Subcutaneous adipose tissue (tissue), 4 donors: ENCODE results near the gene ATF5. TPM values are rescaled to one million over a fixed set of nuclear protein-coding genes. Genes with fewer than 3 reads are reported as not detected.

Source experiments
- total RNA-seq, 4 donors: library from RNA; depleted of rRNA; stranded (reverse); fragments of >200 nt; gene quantifications; one replicate each; pipeline ENCODE4 v1.1.0, GENCODE V29; 2016
- TF ChIP-seq, protein P1 (sequence below): fragments of 450-650 bp; IDR thresholded peaks from one replicate; pipeline ENCODE4 v1.5.1; 2016; ENCODE audit warnings: low read depth, mild to moderate bottlenecking, control low read depth, antibody characterized with exemption, moderate library complexity

The ATF5 gene
- total RNA-seq, 4 donors from 2014 or later = 10.9 to 41.6 (median 17.6) TPM

DNA sequence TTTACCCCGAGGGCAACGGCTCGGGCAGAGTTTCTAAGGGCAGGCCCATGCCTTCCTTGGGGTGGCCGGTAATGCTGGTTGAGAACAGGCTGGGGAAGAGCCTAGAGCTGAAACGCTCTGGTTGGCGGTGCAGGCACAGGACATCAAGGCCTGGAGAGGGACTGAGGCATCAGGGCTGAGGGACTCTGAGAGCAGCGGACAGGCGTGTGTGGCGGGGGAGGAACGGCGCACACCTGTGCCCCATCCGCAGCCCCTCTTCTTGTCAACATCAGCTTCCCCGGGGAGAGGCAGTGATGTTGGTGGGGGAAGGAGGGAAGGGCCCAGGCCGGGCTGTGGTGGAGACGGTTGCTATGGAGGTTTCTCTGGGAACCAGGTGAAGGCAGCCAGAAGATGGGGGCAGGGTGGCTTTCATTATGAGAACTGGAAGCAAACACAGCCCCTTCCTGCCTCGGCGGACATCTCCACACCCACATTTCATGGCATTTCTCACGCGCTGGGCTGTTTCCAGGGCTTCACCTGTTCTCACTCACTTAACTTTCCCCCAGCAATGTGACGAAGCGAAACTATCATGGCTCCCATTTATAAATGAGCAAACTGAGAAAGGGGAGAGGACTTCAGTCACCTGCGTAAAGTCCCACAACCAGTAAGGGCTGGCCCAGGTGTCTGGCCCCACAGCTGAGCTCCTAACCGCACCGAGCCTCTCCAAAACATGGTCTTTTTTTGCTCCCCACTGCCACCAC is 8.2 kb upstream of the ATF5 start:
- TF ChIP-seq, protein P1, sequence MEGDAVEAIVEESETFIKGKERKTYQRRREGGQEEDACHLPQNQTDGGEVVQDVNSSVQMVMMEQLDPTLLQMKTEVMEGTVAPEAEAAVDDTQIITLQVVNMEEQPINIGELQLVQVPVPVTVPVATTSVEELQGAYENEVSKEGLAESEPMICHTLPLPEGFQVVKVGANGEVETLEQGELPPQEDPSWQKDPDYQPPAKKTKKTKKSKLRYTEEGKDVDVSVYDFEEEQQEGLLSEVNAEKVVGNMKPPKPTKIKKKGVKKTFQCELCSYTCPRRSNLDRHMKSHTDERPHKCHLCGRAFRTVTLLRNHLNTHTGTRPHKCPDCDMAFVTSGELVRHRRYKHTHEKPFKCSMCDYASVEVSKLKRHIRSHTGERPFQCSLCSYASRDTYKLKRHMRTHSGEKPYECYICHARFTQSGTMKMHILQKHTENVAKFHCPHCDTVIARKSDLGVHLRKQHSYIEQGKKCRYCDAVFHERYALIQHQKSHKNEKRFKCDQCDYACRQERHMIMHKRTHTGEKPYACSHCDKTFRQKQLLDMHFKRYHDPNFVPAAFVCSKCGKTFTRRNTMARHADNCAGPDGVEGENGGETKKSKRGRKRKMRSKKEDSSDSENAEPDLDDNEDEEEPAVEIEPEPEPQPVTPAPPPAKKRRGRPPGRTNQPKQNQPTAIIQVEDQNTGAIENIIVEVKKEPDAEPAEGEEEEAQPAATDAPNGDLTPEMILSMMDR = no peak

DNA sequence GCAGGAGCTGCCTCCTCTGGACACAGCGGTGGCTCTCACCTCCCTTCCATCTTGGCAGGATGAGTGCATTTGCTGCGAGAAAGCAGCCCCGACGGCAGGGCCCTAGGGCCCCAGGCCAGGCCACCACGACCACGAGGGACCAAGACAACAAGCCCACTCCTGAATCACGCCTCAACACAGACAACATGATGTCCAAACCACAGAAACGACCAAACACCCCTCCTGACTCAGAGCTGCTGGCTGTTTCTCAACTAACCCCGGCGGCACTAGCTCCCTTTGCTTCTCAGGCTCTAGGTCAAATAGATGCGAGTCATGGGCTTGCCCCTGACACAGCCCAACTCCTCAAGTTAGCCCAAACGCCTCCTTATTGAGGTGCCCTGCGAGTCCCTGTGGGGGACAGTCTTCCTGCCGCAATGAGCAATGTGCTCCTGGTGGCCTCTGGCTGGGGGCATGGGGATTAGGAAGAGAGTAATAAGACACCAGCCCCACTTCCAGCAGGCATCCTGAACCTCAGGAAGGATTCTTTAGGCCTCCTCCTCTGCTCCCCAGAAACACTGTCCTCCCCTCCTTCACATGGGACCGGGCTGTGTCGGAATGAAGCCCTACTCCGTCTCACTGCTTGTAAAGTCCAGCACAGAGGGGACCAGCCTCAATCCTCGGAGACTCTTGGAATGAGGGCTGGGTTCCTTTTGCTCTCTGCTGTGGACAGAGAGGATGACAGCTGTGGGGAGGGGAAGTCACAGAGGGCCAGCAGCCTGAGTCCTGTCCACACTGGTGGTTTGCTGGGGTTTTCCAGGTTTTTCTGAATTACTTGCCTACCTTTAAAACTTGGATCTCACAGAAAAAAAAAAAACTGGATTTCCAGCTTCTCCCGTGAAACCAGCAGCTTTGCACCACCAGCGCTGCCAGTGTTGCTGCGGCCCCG is 6.9 kb upstream of the ATF5 start:
- TF ChIP-seq, protein P1 = no peak

DNA sequence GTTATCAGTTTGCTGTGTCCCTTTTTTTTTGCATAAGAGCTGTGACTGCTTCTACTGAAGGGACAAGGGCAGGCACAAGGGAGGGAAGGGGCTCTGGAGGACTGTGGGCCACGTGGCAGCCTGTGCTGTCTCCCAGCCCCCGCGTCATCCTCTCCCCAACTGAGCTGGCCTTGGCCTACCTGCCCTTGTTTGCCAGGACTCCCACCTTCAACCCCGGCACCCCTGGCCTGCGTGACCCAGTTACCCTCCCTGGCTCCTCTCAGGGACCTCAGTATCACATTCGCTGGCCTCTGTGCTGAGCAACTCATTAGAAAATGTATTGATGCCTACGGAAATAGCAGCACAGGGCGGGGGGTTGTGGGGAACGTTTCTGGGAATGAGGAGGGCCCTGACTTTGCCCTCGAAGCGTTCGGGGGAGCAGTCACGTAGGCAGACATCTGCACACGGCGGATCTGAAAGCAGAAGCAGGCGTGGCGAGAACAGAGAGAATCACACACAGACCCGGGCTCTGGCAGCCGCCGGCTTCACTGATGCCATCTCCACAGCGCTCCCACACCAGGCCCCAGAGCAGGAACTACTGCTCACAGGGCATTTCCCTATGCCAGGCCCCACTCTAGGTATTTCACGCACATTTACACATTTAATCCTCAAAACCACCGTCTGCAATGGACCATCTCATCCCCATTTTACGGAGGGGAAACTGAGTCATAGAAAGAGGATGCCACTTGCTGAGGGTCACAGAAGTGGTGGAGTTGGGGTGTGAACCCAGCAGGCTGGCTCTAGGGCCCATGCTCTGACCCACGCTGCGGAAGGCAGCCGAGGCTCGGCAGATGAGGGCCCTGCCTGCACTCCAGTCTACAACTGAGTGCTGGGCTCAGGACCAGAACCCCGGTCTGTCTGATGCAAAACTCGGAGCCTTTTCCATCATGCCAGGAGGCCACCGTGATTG is 5.7 kb upstream of the ATF5 start:
- TF ChIP-seq, protein P1 = no peak

DNA sequence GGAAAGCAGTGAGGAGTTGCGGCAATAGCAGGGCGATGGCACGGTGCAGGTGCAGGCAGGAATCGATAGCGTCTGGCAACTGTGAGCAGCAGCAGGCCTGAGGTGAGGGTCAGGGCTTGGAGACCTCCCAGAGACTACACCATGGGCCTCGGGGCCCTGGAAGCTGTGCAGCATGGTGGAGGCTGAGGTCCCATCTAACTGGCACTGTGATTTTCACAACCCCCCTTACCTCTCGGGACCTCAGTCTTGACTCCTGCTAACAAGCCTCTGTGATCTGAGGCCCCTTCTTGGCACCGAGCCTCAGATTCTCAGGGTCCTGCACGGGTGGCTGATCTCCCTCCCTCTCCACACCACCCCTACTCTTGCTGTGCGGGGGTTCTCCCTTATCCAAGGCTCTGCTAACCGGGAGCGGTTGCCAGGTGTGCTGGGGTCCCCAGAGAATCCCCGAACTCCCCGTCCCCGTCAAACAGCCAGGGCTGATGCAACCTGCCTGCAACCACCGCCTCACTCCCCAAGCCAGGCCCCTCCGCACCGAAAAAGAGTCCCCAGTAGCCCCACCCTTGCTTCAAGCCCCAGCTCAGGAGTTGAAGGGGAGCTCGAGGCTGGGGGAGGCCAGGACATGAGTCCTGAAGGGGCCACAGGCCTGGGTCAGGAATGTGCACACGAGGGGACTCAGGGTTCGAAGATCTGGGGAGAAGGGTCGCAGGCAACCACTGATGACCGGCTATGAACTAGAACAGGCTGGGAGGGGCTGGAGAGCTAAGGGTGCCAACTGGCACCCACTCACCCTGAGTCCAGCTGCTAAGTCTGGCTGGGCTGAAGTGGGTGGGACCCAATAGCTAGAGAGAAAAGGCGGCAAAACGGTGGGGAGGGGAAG is 4.8 kb upstream of the ATF5 start:
- TF ChIP-seq, protein P1 = no peak

DNA sequence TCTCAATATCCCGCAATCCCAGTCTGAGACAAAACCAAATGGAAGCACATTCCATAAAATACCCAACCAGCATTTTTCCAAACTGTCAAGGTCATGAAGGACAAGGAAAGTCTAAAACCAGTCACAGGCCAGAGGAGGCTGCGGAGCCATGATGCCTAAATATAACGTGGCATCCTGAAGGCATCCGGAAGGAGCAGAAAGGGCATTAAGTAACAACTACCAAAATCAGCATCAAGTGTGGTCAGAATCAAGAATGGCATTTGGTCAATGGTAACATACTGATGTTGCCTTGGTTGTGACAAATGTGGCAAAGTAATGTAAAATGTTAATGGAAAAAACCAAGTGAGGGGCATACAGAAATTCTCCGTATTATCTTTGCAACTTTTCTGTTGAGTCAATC is 3.5 kb upstream of the ATF5 start:
- TF ChIP-seq, protein P1 = no peak

DNA sequence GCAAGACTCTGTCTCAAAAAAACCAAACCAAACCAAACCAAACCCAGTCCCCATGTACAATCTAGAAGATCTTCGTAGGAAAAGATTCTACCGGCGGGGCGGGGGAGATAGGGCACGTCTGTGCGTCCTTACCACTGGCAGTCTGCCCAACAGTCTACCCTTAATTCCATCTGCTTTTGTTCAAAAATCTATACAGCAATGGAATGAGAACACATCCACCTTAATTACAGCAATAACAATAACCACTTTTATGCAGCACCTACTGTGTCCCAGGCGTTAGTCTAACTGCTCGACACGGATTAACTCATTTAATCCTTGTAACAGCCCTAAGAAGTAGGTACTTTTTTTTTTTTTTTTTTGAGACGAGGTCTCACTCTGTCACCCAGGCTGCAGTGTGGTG is 2.5 kb upstream of the ATF5 start:
- TF ChIP-seq, protein P1 = no peak
